ENCODE data around the gene MACF1.

DNA sequence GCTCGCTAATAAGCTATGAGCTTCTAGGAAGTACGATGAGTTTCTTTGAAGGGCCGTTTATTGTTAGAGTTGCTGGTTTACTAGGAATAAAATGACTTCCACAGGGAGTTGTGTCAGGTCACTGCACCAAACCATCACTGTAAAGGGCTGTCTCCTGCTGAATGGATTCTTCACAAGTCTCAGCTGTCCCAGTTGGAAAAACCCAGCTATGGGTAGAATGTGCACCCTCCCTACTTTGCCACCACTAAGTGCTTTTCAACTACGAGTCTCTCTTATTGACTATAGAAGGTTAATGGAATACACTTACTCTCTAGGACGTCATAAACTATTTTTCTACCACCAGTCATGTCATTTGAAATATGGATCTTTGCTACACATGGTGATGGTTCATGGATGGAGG, 192.2 kb downstream of the MACF1 start:
- no peak for TF ChIP-seq EZH2 (IDR thresholded peaks at IDR 0.05; ENCODE audit: low read length, unreplicated experiment)
- TF ChIP-seq, protein P1, sequence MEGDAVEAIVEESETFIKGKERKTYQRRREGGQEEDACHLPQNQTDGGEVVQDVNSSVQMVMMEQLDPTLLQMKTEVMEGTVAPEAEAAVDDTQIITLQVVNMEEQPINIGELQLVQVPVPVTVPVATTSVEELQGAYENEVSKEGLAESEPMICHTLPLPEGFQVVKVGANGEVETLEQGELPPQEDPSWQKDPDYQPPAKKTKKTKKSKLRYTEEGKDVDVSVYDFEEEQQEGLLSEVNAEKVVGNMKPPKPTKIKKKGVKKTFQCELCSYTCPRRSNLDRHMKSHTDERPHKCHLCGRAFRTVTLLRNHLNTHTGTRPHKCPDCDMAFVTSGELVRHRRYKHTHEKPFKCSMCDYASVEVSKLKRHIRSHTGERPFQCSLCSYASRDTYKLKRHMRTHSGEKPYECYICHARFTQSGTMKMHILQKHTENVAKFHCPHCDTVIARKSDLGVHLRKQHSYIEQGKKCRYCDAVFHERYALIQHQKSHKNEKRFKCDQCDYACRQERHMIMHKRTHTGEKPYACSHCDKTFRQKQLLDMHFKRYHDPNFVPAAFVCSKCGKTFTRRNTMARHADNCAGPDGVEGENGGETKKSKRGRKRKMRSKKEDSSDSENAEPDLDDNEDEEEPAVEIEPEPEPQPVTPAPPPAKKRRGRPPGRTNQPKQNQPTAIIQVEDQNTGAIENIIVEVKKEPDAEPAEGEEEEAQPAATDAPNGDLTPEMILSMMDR (conservative IDR thresholded peaks at IDR 0.05; ENCODE audit: low read depth, low read length) = no peak
- TF ChIP-seq EZH2phosphoT487 (IDR thresholded peaks at IDR 0.05; ENCODE audit: borderline replicate concordance, low read length) = no peak

All from PC-3 (cell line).